GM12873 (cell line): ENCODE results near the gene BTN1A1.

ENCODE experiments used
- CTCF ChIP-seq: IDR thresholded peaks from 2 replicates; pipeline ENCODE4 v1.5.1; 2012; ENCODE audit warnings: low read depth, mild to moderate bottlenecking, moderate library complexity, low read length, control low read depth; ENCODE audit not compliant: insufficient read depth; ENCODE audit errors: missing control alignments

BTN1A1 gene

DNA sequence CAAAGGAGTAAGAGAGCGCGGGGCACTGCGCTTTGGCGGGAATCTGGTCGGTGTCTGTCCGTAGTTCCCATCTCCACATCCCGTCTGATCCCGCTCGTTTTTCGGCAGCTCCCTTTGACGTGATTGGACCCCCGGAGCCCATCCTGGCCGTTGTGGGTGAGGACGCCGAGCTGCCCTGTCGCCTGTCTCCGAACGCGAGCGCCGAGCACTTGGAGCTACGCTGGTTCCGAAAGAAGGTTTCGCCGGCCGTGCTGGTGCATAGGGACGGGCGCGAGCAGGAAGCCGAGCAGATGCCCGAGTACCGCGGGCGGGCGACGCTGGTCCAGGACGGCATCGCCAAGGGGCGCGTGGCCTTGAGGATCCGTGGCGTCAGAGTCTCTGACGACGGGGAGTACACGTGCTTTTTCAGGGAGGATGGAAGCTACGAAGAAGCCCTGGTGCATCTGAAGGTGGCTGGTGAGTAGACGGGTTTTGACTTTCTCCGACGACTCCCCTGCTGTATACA lies 1.4 kb downstream of the BTN1A1 start:
- no peak for TF ChIP-seq CTCF

DNA sequence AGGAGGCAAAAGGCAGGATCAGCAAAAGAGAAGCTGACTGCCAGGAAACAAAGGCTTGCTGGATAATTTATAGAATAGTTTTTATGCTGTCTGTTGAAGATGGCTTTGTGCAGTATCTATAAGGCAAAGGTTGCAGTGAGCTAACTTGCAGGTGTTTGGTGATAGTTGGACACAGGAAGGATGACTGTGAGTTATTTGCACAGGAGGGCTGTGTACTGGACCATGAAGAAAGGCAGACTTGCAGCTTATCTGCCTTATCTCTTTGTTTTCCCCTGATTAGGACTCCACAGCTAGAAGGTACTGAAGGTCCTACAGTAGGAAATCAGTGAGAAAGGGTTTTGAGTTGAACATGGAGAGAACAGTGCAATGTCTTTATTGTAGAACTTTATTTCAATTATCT lies 2.1 kb downstream of the BTN1A1 start:
- no peak for TF ChIP-seq CTCF

DNA sequence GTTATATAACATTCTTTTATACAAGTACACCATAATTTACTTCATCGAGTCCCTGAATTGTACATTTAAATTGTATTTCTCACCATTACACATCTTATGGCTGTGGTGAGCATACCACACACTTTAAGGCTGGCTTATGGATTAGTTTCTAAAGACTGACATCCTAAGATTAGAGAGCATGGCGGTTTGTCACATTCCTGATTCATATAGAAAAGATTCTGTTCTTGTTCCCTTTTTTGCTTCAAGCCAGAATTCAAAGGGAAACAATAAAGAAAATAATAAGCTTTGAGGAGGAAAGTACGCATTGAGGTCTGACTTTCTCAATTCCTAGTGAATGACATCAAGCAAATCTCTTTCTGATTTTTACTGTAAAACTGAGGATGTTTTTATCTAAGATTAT lies 2.5 kb downstream of the BTN1A1 start:
- no peak for TF ChIP-seq CTCF

DNA sequence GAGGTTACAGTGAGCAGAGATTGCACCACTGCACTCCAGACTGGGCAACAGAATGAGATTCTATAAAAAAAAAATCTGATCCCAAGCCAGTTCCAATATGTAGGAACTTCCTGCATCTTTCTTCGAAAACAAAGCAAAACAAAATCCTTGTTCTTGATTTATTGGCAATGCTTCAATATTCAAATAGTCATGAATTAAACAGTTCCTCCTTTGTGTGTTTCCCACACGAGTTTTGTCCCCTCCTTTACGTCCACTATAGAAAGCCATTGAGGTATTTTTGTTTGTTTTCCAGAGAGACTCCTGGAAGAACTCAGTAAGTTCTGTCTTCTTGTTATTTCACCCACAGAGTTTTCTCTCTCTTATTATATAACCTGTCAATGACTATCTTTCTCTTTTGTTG lies 7.6 kb downstream of the BTN1A1 start:
- TF ChIP-seq CTCF, result no peak

- no peak for TF ChIP-seq CTCF
Observed at GRCh38 chr6:26514984-26515383, 14.9 kb downstream of the BTN1A1 start.

- no peak for TF ChIP-seq CTCF
Observed at GRCh38 chr6:26516481-26517427, 16.7 kb downstream of the BTN1A1 start.

DNA sequence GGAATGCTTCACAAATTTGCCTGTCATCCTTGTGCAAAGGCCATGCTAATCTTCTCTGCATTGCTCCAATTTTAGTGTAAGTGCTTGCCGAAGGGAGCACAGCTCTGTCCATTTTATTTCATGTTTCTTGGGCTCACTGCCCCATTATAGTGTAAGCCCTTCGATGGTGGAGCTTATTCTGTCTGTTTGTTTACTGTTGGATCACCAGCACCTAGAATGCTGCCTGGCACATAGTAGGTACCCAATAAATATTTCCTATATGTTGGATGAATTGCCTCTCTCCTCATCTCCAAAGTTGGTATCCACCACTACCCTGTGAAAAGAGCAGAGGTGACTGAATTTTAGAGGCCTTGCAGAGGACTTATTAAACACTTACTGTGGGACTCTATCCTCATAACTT lies 19.3 kb downstream of the BTN1A1 start:
- TF ChIP-seq CTCF, result no peak
